GM21723 (cell line): ENCODE data around the gene CFAP107.

Experiments used
- ATAC-seq: cut with Tn5 transposase; IDR thresholded peaks from one replicate; pipeline ENCODE4 v1.9.1; 2021; ENCODE audit warnings: mild to moderate bottlenecking, moderate library complexity; ENCODE audit not compliant: unreplicated experiment

The CFAP107 gene

GRCh38 chr1:12739613-12740012, 6.4 kb upstream of the CFAP107 start:
- ATAC-seq: no peak

GRCh38 chr1:12741946-12742345, 4.1 kb upstream of the CFAP107 start:
- ATAC-seq: no peak

GRCh38 chr1:12745126-12745991, 641 bp upstream of the CFAP107 start:
- no peak for ATAC-seq

DNA sequence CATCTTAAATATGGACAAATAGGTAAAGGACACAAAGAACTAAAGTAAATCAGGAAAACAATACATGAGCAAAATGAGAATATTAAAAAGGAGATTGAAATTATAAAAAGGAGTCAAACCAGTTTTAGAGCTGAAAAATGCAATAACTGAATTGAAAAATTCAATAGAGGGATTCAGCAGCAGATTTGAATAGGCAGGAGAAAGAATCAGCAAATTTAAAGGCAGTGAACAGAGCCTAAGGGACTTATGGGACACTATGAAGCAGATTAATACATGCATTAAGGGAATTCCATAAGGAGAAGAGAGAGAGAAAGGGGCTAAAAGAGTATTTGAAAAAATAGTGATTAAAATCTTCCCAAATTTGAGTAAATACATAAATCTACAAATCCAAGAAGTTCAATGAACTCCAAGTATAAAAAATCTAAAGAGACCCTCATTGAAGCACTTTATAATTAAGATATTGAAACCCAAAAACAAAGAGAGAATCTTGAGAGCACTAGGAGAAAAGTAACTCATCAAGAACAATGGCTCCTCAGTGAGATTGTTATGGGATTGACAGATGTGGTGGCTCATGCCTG, 2.9 kb downstream of the CFAP107 start:
- ATAC-seq: no peak

- no peak for ATAC-seq
These were observed 8.7 kb downstream of the CFAP107 start for GRCh38 chr1:12754738-12755137.

GRCh38 chr1:12756273-12756672, 10.3 kb downstream of the CFAP107 start:
- ATAC-seq: no peak

- no peak for ATAC-seq
These were observed 10.9 kb downstream of the CFAP107 start for GRCh38 chr1:12756768-12757413.

- no peak for ATAC-seq
These were observed 11.8 kb downstream of the CFAP107 start for GRCh38 chr1:12757836-12758235.

DNA sequence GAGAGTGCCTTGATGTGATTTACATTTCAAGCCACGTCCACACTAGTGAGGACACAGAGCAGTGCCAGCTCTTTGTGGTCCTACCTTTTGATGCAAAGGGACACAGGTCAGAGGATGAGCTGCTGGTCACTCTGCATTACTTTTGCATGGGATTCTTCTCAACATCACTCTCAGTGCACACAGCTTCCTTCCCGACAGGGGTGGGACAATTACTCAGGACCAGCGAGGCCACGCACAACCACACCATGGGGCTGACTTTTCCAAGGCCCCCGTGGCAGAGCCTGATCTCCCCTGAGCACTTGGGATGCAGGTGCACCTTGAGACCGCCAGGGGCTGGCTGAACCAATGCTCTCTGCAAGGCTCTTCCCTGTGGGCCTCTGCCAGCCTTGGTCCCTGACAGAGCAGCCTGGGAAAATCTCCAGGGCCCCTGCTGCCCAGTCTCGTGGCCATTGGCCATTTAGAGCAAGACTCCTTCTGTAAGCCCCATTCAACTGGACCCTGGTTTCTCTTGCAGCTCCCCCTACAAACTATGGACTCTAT, 14.3 kb downstream of the CFAP107 start:
- no peak for ATAC-seq

- no peak for ATAC-seq
These were observed 15.8 kb downstream of the CFAP107 start for GRCh38 chr1:12761781-12762180.

- no peak for ATAC-seq
These were observed 16.8 kb downstream of the CFAP107 start for GRCh38 chr1:12762766-12763165.

DNA sequence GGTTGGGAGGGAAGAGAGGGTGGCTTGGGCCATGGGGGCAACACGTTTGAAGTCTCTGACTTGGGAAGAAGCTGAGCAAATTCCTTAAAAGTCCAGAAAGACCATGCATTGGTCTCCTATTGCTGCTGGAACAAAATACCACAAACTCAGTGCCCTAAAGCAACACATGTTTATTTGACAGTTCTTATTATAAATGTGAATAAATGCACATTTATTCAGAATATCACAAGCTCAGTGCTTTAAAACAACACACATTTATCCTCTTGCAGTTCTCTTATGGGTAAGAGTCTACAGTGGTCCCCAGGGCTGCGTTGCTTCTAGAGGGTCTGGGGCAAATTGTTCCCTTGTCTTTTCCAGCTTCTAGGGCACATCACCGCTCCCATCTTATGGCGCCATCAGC, 17.5 kb downstream of the CFAP107 start:
- ATAC-seq: no peak

- ATAC-seq: no peak
These were observed 18.0 kb downstream of the CFAP107 start for GRCh38 chr1:12764016-12764415.

DNA sequence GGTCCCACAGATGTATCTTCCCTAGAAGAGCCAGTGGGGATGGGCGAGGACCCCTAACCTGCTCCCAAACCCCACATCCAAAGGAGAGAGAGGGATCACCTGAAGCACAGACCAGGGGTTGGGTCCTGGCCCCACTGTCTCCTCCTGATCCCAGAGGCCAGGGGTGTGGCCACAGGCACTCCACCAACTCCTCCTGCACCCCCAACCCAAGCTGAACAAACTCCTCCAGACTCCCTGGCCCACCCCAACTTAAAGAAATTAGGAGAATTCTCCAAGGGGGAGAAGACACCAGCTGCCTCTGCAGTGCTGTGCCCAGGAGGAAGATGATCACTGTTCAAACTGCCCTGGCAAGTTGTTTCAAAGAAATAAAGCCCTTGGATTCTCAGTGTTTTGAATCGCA, 23.0 kb downstream of the CFAP107 start:
- no peak for ATAC-seq

DNA sequence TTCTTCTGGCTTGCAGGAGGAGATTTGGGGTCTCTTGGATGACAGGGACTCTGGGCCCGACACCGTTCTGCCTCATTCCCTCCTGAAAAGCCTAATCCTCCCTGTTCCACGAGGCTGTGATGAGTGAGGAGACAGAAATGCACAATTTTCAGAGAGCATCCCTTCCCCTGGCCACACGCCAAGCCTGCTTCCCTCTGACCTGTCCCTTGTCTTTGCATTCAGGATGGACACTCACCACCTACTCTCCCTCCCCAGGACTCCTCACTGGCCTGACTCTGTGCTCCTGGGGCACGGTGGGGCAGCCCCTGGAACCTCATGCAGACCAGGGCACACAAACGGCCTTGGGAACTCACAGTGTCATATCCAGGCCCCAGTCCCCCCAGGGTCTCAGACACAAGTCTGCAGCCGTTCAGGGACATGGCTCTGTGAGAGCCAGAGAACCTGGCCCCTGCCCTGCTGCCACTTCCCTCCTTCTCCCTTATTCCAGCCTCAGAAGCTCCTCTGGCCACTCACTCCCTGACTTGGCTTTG, 24.0 kb downstream of the CFAP107 start:
- ATAC-seq: no peak

- no peak for ATAC-seq
These were observed 24.6 kb downstream of the CFAP107 start for GRCh38 chr1:12770620-12771019.

- ATAC-seq: no peak
These were observed 25.2 kb downstream of the CFAP107 start for GRCh38 chr1:12771186-12771585.

DNA sequence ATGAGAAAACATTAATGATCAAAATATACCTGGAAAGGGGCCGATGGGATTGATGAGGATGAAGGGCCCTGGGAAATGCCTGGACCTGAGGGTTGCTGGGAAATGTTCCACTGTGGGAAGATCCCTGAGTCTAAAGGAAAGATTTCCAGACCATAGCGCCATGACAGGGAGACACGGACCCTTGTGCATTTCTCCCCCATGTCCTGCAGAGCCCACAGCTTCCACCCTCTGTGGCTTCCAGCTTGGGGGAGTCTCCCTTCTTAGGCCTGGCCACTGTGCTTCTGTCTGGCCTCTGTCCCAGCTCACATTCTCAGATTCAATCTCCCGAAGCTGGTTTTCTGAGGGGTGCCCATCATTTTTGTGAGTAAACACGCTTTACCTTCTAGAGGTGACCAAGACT, 26.5 kb downstream of the CFAP107 start:
- ATAC-seq: no peak

DNA sequence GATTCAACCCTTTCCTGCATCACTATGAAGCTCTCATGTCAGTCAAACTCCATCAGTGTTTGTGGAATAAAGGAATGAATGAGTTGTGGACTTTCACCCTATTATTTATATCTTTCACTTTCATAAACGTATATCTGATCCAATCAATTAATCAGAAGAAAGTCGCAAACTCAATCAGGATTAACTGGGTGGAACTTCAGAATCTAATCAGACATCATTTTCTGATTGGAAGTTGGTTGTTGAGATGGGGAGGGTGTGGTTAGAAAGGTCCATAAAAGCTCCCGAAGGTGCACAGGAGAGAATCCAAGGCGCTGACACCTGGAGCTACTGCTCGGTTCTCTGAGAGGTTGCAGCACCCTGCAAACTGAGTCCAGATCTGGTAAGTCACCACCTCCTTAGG, 27.4 kb downstream of the CFAP107 start, which contains the start of gene PRAMEF12:
PRAMEF12 (plus strand) TSS at position 301 of the 400 bp plus-strand sequence. CDS start 1,130 bp downstream, outside the sequence.
- ATAC-seq: no peak

GRCh38 chr1:12774801-12775345, 28.9 kb downstream of the CFAP107 start:
- ATAC-seq: no peak

DNA sequence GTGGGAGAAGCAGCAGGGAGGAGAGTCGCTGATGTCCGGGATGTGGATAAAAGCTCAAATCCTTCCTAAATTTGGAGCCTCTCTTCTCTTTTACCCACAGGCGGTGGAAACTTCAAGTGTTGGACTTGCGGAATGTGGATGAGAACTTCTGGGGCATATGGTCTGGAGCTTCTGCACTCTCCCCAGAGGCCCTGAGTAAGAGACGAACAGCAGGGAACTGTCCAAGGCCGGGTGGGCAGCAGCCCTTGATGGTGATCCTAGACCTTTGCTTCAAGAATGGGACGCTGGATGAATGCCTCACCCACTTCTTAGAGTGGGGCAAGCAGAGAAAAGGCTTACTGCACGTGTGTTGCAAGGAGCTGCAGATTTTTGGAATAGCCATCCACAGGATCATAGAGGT, 29.4 kb downstream of the CFAP107 start:
- no peak for ATAC-seq
